Raji (cell line): ENCODE data around the gene TMEM109.

ENCODE experiments used
- POLR2A ChIP-seq: IDR thresholded peaks from 2 replicates; pipeline ENCODE4 v1.6.1; 2011; ENCODE audit warnings: low read depth, low read length, control low read depth; ENCODE audit not compliant: insufficient read depth

Gene TMEM109

GRCh38 chr11:60937811-60938210 lies 23.9 kb downstream of the TMEM109 start:
- no peak for TF ChIP-seq POLR2A

GRCh38 chr11:60938500-60938899 lies 24.5 kb downstream of the TMEM109 start:
- TF ChIP-seq POLR2A = no peak

- no peak for TF ChIP-seq POLR2A
Observed at GRCh38 chr11:60939301-60939700, 25.3 kb downstream of the TMEM109 start.

- TF ChIP-seq POLR2A = no peak
Observed at GRCh38 chr11:60939855-60940254, 25.9 kb downstream of the TMEM109 start.

GRCh38 chr11:60941371-60942119 lies 27.6 kb downstream of the TMEM109 start:
- no peak for TF ChIP-seq POLR2A

- TF ChIP-seq POLR2A = no peak
Observed at GRCh38 chr11:60942219-60942618, 28.3 kb downstream of the TMEM109 start.

- no peak for TF ChIP-seq POLR2A
Observed at GRCh38 chr11:60942970-60943565, 29.1 kb downstream of the TMEM109 start.

- no peak for TF ChIP-seq POLR2A
Observed at GRCh38 chr11:60944490-60945294, 30.7 kb downstream of the TMEM109 start.

GRCh38 chr11:60945295-60945667 lies 31.3 kb downstream of the TMEM109 start:
- TF ChIP-seq POLR2A = no peak

GRCh38 chr11:60946601-60947264 lies 32.8 kb downstream of the TMEM109 start:
- no peak for TF ChIP-seq POLR2A

- no peak for TF ChIP-seq POLR2A
Observed at GRCh38 chr11:60947700-60948099, 33.7 kb downstream of the TMEM109 start.

GRCh38 chr11:60948250-60948649 lies 34.3 kb downstream of the TMEM109 start:
- TF ChIP-seq POLR2A = no peak

GRCh38 chr11:60950024-60950423 lies 36.1 kb downstream of the TMEM109 start:
- TF ChIP-seq POLR2A = no peak

GRCh38 chr11:60950933-60951605 lies 37.1 kb downstream of the TMEM109 start:
- no peak for TF ChIP-seq POLR2A

- TF ChIP-seq POLR2A = no peak
Observed at GRCh38 chr11:60951606-60951903, 37.6 kb downstream of the TMEM109 start.
